GM19372 (cell line): ENCODE results near the gene ORC1.
A peak's percentile ranks its signal among the peaks of the same experiment; 100 is the strongest.
"Not testable (repeated sequence)": the region's sequence is repeated elsewhere in the genome, so short reads cannot be mapped to it uniquely, and the experiment has no call there.

Experiments
- ATAC-seq: cut with Tn5 transposase; IDR thresholded peaks from one replicate; pipeline ENCODE4 v1.9.1; 2021; ENCODE audit warnings: mild to moderate bottlenecking, low read depth, moderate library complexity; ENCODE audit not compliant: unreplicated experiment

Gene ORC1

GRCh38 chr1:52393174-52393573, 11.0 kb downstream of the ORC1 start:
- ATAC-seq = no peak

- ATAC-seq = no peak
These were observed 17.8 kb downstream of the ORC1 start for GRCh38 chr1:52386458-52386857.

- no peak for ATAC-seq
These were observed 18.8 kb downstream of the ORC1 start for GRCh38 chr1:52385376-52385775.

GRCh38 chr1:52369851-52370250, 34.4 kb downstream of the ORC1 start:
- ATAC-seq = not testable (repeated sequence)

- no peak for ATAC-seq
These were observed 35.6 kb downstream of the ORC1 start for GRCh38 chr1:52368383-52369172.

GRCh38 chr1:52367272-52367671, 37.0 kb downstream of the ORC1 start:
- no peak for ATAC-seq

- no peak for ATAC-seq
These were observed 37.8 kb downstream of the ORC1 start for GRCh38 chr1:52366517-52366827.

GRCh38 chr1:52365746-52366516, 38.3 kb downstream of the ORC1 start, which contains the start of gene CC2D1B:
TSS of gene CC2D1B (minus strand) at chr1:52366205. CDS start at chr1:52364620, 1,585 bp downstream.
- peak; percentile 90 for ATAC-seq

GRCh38 chr1:52365071-52365745, 39.0 kb downstream of the ORC1 start:
- ATAC-seq = no peak

- no peak for ATAC-seq
These were observed 39.9 kb downstream of the ORC1 start for GRCh38 chr1:52364235-52364839.

GRCh38 chr1:52360595-52360968, 43.6 kb downstream of the ORC1 start:
- ATAC-seq = no peak

- ATAC-seq = no peak
These were observed 44.3 kb downstream of the ORC1 start for GRCh38 chr1:52359676-52360594.

- ATAC-seq = no peak
These were observed 45.2 kb downstream of the ORC1 start for GRCh38 chr1:52358851-52359497.

GRCh38 chr1:52357397-52357796, 46.8 kb downstream of the ORC1 start:
- ATAC-seq = no peak

GRCh38 chr1:52356818-52357355, 47.3 kb downstream of the ORC1 start:
- no peak for ATAC-seq

GRCh38 chr1:52355847-52356505, 48.2 kb downstream of the ORC1 start:
- ATAC-seq = no peak

- no peak for ATAC-seq
These were observed 48.8 kb downstream of the ORC1 start for GRCh38 chr1:52355436-52355835.

GRCh38 chr1:52352690-52353089, 51.5 kb downstream of the ORC1 start:
- no peak for ATAC-seq
